ENCODE results near the gene LHFPL3. TPM values are rescaled to one million over a fixed set of nuclear protein-coding genes. Genes with fewer than 3 reads are reported as not detected.

LHFPL3 gene
- total RNA-seq, 1 experiment from 2014 or later = 0.83 TPM

GRCh38 chr7:104861729-104862390, 533.5 kb downstream of the LHFPL3 start:
- no peak overlapping the region for H3K27ac Mint-ChIP-seq
- ATAC-seq (no peak), DNase-seq (ENCODE audit: low spot score) (no peak)
- ChIA-PET POLR2A (no interaction called here), CTCF (interaction anchor here (1.2 to 3.4 kb wide), 10 partner anchors 8 to 631 kb away, joined by 3 to 25 read pairs (median 10); no protein-coding TSS in a partner anchor)
- H3K4me3 Mint-ChIP-seq = no peak overlapping the region
- peaks cover 37% of the 10 kb centered on the region for H3K9me3 Mint-ChIP-seq
- peaks cover 9% of the 10 kb centered on the region for H3K36me3 Mint-ChIP-seq
- no peaks in the 10 kb centered on the region for H3K4me1 Mint-ChIP-seq
- H3K27me3 Mint-ChIP-seq (ENCODE audit: low read depth) = peaks cover 57% of the 10 kb centered on the region
- TF ChIP-seq ZNF317 (CRISPR knock-in tag; IDR thresholded peaks at IDR 0.05; ENCODE audit: borderline replicate concordance, low read depth) = no peak
- no peak for TF ChIP-seq ATF3 (CRISPR knock-in tag; conservative IDR thresholded peaks at IDR 0.05)
- no peak for TF ChIP-seq ZNF121 (CRISPR knock-in tag; IDR thresholded peaks at IDR 0.05)
- TF ChIP-seq E2F4 (CRISPR knock-in tag; IDR thresholded peaks at IDR 0.05; ENCODE audit: borderline replicate concordance, low read depth) = no peak

- peaks cover 57% of the 10 kb centered on the region for H3K27me3 Mint-ChIP-seq (ENCODE audit: low read depth)
- H3K27ac Mint-ChIP-seq = no peak overlapping the region
- H3K9me3 Mint-ChIP-seq = peaks cover 37% of the 10 kb centered on the region
- peak; percentile 54 for DNase-seq (ENCODE audit: low spot score)
- POLR2A ChIA-PET = no interaction called here
- no peak overlapping the region for H3K4me3 Mint-ChIP-seq
- TF ChIP-seq NFYB (CRISPR knock-in tag; conservative IDR thresholded peaks at IDR 0.05; ENCODE audit: low read depth) (no peak), USF1 (CRISPR knock-in tag; IDR thresholded peaks at IDR 0.05) (no peak), CTCF (IDR thresholded peaks at IDR 0.05) (peak; percentile 62; the same call in 1 of the 2 replicates)
- peak; percentile 81; the same call in 1 of the 2 replicates for ATAC-seq
- H3K36me3 Mint-ChIP-seq = peaks cover 9% of the 10 kb centered on the region
- CTCF ChIA-PET = interaction anchor here (1.2 to 3.4 kb wide), 10 partner anchors 9 to 632 kb away, joined by 3 to 25 read pairs (median 10); no protein-coding TSS in a partner anchor
- no peaks in the 10 kb centered on the region for H3K4me1 Mint-ChIP-seq
Observed at GRCh38 chr7:104862719-104863118, 534.3 kb downstream of the LHFPL3 start.

- Mint-ChIP-seq H3K4me1 (no peaks in the 10 kb centered on the region), H3K9me3 (no peaks in the 10 kb centered on the region), H3K36me3 (no peaks in the 10 kb centered on the region), H3K27me3 (ENCODE audit: low read depth) (peaks cover 2% of the 10 kb centered on the region; the same call in 1 of the 2 replicates), H3K27ac (no peak overlapping the region), H3K4me3 (no peak overlapping the region)
- DNase-seq (ENCODE audit: low spot score) (no peak), ATAC-seq (no peak)
- CTCF ChIA-PET = interaction anchor here (2.0 to 5.4 kb wide), 2 partner anchors 10 to 11 kb away, joined by 7 to 31 read pairs; no protein-coding TSS in a partner anchor
- POLR2A ChIA-PET = no interaction called here
- TF ChIP-seq ZNF512 (CRISPR knock-in tag; IDR thresholded peaks at IDR 0.05; ENCODE audit: borderline replicate concordance) (no peak), TEAD4 (CRISPR knock-in tag; IDR thresholded peaks at IDR 0.05) (no peak), TCF7 (CRISPR knock-in tag; IDR thresholded peaks at IDR 0.05; ENCODE audit: low read depth) (no peak), ZBTB43 (CRISPR knock-in tag; IDR thresholded peaks at IDR 0.05) (no peak), PRRX2 (CRISPR knock-in tag; IDR thresholded peaks at IDR 0.05) (no peak), USF1 (CRISPR knock-in tag; IDR thresholded peaks at IDR 0.05) (no peak), NFYB (CRISPR knock-in tag; conservative IDR thresholded peaks at IDR 0.05; ENCODE audit: low read depth) (no peak), FOXP1 (CRISPR knock-in tag; IDR thresholded peaks at IDR 0.05; ENCODE audit: borderline replicate concordance) (no peak)
Observed at GRCh38 chr7:104873401-104873800, 545.0 kb downstream of the LHFPL3 start.

Measured in WTC11 (cell line).